H1 (cell line): Measurements from ENCODE around the gene FOXI3. TPM values are rescaled to one million over a fixed set of nuclear protein-coding genes. Genes with fewer than 3 reads are reported as not detected.

ENCODE experiments used
- CTCF ChIA-PET: fragments of 300-600 bp; sonication (Branson Sonifier 250); formaldehyde crosslinking; loops from one replicate; lab custom pipeline; 2021; ENCODE audit not compliant: partially characterized antibody; lab: Charles Lee
- POLR2A ChIA-PET: fragments of 300-600 bp; sonication (Branson Sonifier 250); formaldehyde crosslinking; loops from one replicate; lab custom pipeline; 2021; ENCODE audit warnings: inconsistent platforms; ENCODE audit not compliant: partially characterized antibody; lab: Charles Lee
- DNase-seq, 2 experiments: peaks; one replicate each; pipeline versions ENCODE4 v3.0.0 to v3.0.0-alpha.2; 2010 to 2022; ENCODE audit warnings: low spot score in 2 of 2, low read depth in 1 of 2, mixed read lengths in 1 of 2
- FAIRE-seq: peaks from 2 replicates; lab custom pipeline; 2011; peaks lifted over from hg19 to GRCh38; lab: Jason Lieb, UNC
- H2AFZ ChIP-seq: 2 replicates; pipeline ENCODE4 v1.8.1; 2012; ENCODE audit warnings: low read length, inconsistent platforms
- H2AK5ac ChIP-seq: 2 replicates; pipeline ENCODE4 v1.6.1; 2013; ENCODE audit warnings: low read depth, low read length
- H2BK120ac ChIP-seq: replicated peaks from 2 replicates; pipeline ENCODE3; 2013; ENCODE audit warnings: low read depth, low read length, inconsistent platforms
- H2BK12ac ChIP-seq: 2 replicates; pipeline ENCODE4 v1.6.1; 2013; ENCODE audit warnings: low read depth, low read length
- H2BK15ac ChIP-seq: 2 replicates; pipeline ENCODE4 v1.6.1; 2013; ENCODE audit warnings: low read length
- H2BK20ac ChIP-seq: 2 replicates; pipeline ENCODE4 v1.6.1; 2013; ENCODE audit warnings: low read length
- H2BK5ac ChIP-seq: 2 replicates; pipeline ENCODE4 v1.6.1; 2013; ENCODE audit warnings: low read depth, low read length
- H3K14ac ChIP-seq: 2 replicates; pipeline ENCODE4 v1.6.1; 2013; ENCODE audit warnings: inconsistent platforms; ENCODE audit not compliant: insufficient read length
- H3K18ac ChIP-seq: 2 replicates; pipeline ENCODE4 v1.6.1; 2013; ENCODE audit warnings: low read length; ENCODE audit errors: extremely low read depth
- H3K23ac ChIP-seq: 2 replicates; pipeline ENCODE4 v1.6.1; 2013; ENCODE audit warnings: inconsistent platforms; ENCODE audit not compliant: insufficient read length
- H3K23me2 ChIP-seq: 2 replicates; pipeline ENCODE4 v1.6.1; 2013; ENCODE audit warnings: low read depth, low read length
- H3K27ac ChIP-seq: 2 replicates; pipeline ENCODE4 v1.6.1; 2011; ENCODE audit warnings: low read depth, low read length, inconsistent platforms
- H3K27me3 ChIP-seq, 4 experiments: replicated peaks in 1 of 4; 1 replicate in 1 of 4; 2 replicates in 3 of 4; pipeline versions ENCODE4 v1.6.1 to v1.8.1; 2011 to 2013; ENCODE audit warnings: low read length in 3 of 4, mild to moderate bottlenecking in 3 of 4, inconsistent platforms in 2 of 4, mixed read lengths in 2 of 4, moderate library complexity in 1 of 4; ENCODE audit not compliant: control insufficient read depth in 3 of 4, insufficient read depth in 3 of 4; ENCODE audit errors: extremely low read depth in 1 of 4
- H3K36me3 ChIP-seq, 4 experiments: 2 replicates each; pipeline versions ENCODE4 v1.6.1 to v1.8.1; 2011 to 2013; ENCODE audit warnings: mild to moderate bottlenecking in 4 of 4, low read length in 3 of 4, moderate library complexity in 2 of 4, control low read depth in 1 of 4, inconsistent platforms in 1 of 4; ENCODE audit not compliant: insufficient read depth in 4 of 4, control insufficient read depth in 2 of 4
- H3K4ac ChIP-seq: replicated peaks from 2 replicates; pipeline ENCODE3; 2013; ENCODE audit warnings: low read length, low read depth, mixed read lengths, inconsistent platforms; ENCODE audit not compliant: insufficient read length
- H3K4me1 ChIP-seq, 4 experiments: replicated peaks in 1 of 4; 1 replicate in 1 of 4; 2 replicates in 3 of 4; pipeline versions ENCODE4 v1.6.1 to v1.8.1; 2011 to 2013; ENCODE audit warnings: low read length in 3 of 4, inconsistent platforms in 2 of 4, mixed read lengths in 1 of 4; ENCODE audit not compliant: insufficient read depth in 4 of 4, control insufficient read depth in 3 of 4
- H3K4me2 ChIP-seq, 2 experiments: 2 replicates each; pipeline versions ENCODE4 v1.6.1 to v1.8.1; 2011 to 2013; ENCODE audit warnings: low read depth in 2 of 2, low read length in 2 of 2, control low read depth in 1 of 2, inconsistent platforms in 1 of 2, mild to moderate bottlenecking in 1 of 2; ENCODE audit not compliant: insufficient read depth in 1 of 2
- H3K4me3 ChIP-seq, 4 experiments: fragments of 200-600, 300-600 bp in 1 of 4; sonication (generic), shearing (Covaris generic), sonication (Bioruptor Twin) in 1 of 4; 2 replicates each; pipeline versions ENCODE4 v1.5.1 to v1.8.1; 2011 to 2016; ENCODE audit warnings: low read length in 4 of 4, low read depth in 3 of 4, control low read depth in 2 of 4, inconsistent platforms in 2 of 4, mild to moderate bottlenecking in 2 of 4, mixed read lengths in 1 of 4, moderate library complexity in 1 of 4; ENCODE audit not compliant: insufficient read depth in 2 of 4; ENCODE audit errors: extremely low read depth in 1 of 4
- H3K56ac ChIP-seq: replicated peaks from 2 replicates; pipeline ENCODE3; 2013; ENCODE audit warnings: low read depth, mild to moderate bottlenecking, mixed read lengths, low read length, inconsistent platforms; ENCODE audit not compliant: insufficient read length
- H3K79me1 ChIP-seq: 2 replicates; pipeline ENCODE4 v1.6.1; 2013; ENCODE audit warnings: low read depth, low read length, control low read depth
- H3K79me2 ChIP-seq, 2 experiments: 2 replicates each; pipeline versions ENCODE4 v1.6.1 to v1.8.1; 2012 to 2013; ENCODE audit warnings: low read length in 2 of 2, mild to moderate bottlenecking in 2 of 2, inconsistent platforms in 1 of 2; ENCODE audit not compliant: insufficient read depth in 2 of 2, control insufficient read depth in 1 of 2
- H3K9ac ChIP-seq, 4 experiments: replicated peaks in 1 of 4; 1 replicate in 1 of 4; 2 replicates in 3 of 4; pipeline versions ENCODE4 v1.6.1 to v1.8.1; 2011 to 2013; ENCODE audit warnings: low read depth in 3 of 4, low read length in 3 of 4, control low read depth in 2 of 4, mild to moderate bottlenecking in 2 of 4, moderate library complexity in 2 of 4, inconsistent platforms in 1 of 4; ENCODE audit errors: extremely low read depth in 1 of 4
- H3K9me3 ChIP-seq, 2 experiments: 2 replicates each; pipeline versions ENCODE4 v1.6.1 to v1.8.1; 2012 to 2013; ENCODE audit warnings: mild to moderate bottlenecking in 2 of 2, moderate library complexity in 2 of 2, control low read depth in 1 of 2, inconsistent platforms in 1 of 2, low read depth in 1 of 2, low read length in 1 of 2, mixed read lengths in 1 of 2; ENCODE audit not compliant: insufficient read depth in 2 of 2
- H4K20me1 ChIP-seq, 2 experiments: replicated peaks in 1 of 2; 2 replicates each; pipeline versions ENCODE3 to v1.8.1; 2011 to 2013; ENCODE audit warnings: inconsistent platforms in 2 of 2, low read length in 2 of 2, mild to moderate bottlenecking in 1 of 2; ENCODE audit not compliant: insufficient read depth in 2 of 2, control insufficient read depth in 1 of 2
- H4K5ac ChIP-seq: 2 replicates; pipeline ENCODE4 v1.6.1; 2013; ENCODE audit warnings: low read length, low read depth, mixed read lengths, inconsistent platforms; ENCODE audit not compliant: insufficient read length
- H4K8ac ChIP-seq: 2 replicates; pipeline ENCODE4 v1.8.0; 2013; ENCODE audit warnings: mild to moderate bottlenecking, moderate library complexity, low read length, inconsistent platforms; ENCODE audit not compliant: insufficient read depth; ENCODE audit errors: extremely low read depth
- H4K91ac ChIP-seq: replicated peaks from 2 replicates; pipeline ENCODE3; 2013; ENCODE audit warnings: low read length, mixed read lengths, inconsistent platforms; ENCODE audit not compliant: insufficient read length
- EP300 ChIP-seq, 2 experiments: IDR thresholded peaks; 1 replicate in 1 of 2; 2 replicates in 1 of 2; pipeline ENCODE4 v1.6.1; 2011 to 2012; ENCODE audit warnings: low read depth in 2 of 2, low read length in 2 of 2, mild to moderate bottlenecking in 2 of 2, borderline replicate concordance in 1 of 2, inconsistent platforms in 1 of 2, moderate library complexity in 1 of 2
- SIN3A ChIP-seq, 2 experiments: IDR thresholded peaks in 1 of 2; conservative IDR thresholded peaks in 1 of 2; 2 replicates each; pipeline ENCODE4 v1.6.1; 2011 to 2012; ENCODE audit warnings: low read length in 2 of 2, improper control_type of control experiment in 1 of 2, low read depth in 1 of 2, mild to moderate bottlenecking in 1 of 2
- USF2 ChIP-seq: IDR thresholded peaks from 2 replicates; pipeline ENCODE4 v1.6.1; 2011; ENCODE audit warnings: low read length, improper control_type of control experiment
- WGBS, 2 experiments: shearing (Covaris generic) in 1 of 2; methylation state at CpG; one replicate each; pipeline versions ENCODE4 v1.1.6 to v1.1.7; 2013 to 2015; ENCODE audit warnings: low lambda C conversion rate in 2 of 2, mixed read lengths in 2 of 2, inconsistent platforms in 1 of 2, low coverage in 1 of 2, missing lambda C conversion rate in 1 of 2; ENCODE audit not compliant: insufficient replicate concordance in 2 of 2, insufficient coverage in 1 of 2, insufficient read length in 1 of 2; ENCODE audit errors: extremely low coverage in 1 of 2, missing lambda C conversion rate in 1 of 2; 5-methylcytosine and 5-hydroxymethylcytosine counted together
- polyA plus RNA-seq, 7 experiments: library from polyadenylated mRNA; depleted of rRNA in 3 of 7; stranded (reverse) in 5 of 7; unstranded in 2 of 7; fragments of >200 nt in 5 of 7; fragments of 200-250 nt in 2 of 7; gene quantifications; 1 replicate in 5 of 7; 2 replicates in 1 of 7; 4 replicates in 1 of 7; pipeline versions ENCODE4 v1.2.1 to v1.2.3, GENCODE V29; 2011 to 2013; ENCODE audit warnings: missing spikeins in 2 of 7, mixed read lengths in 2 of 7
- total RNA-seq: library from RNA; stranded (reverse); fragmentation: NEBNext Ultra II Directional; extraction: Animal tissue kit (Norgen Biotek cat#: 25700); gene quantifications from 2 replicates; pipeline ENCODE4 v1.2.1, GENCODE V29; 2021

Gene FOXI3
- total and polyA plus RNA-seq, 2 of the 8 experiments (the other 6 are each of a cell fraction or from before 2014, with no cell fraction given) = 6.8 to 15.9 TPM

- H3K4ac ChIP-seq = no peak overlapping the region
- TF ChIP-seq USF2 = no peak
- no peak for TF ChIP-seq EP300 (IDR thresholded peaks at IDR 0.05; ENCODE audit: borderline replicate concordance in 1 of 2, low read depth in 2 of 2, low read length in 2 of 2)
- no peak for TF ChIP-seq SIN3A (conservative IDR thresholded peaks at IDR 0.05 in 1 of 2, IDR thresholded peaks at IDR 0.05 in 1 of 2; ENCODE audit: low read depth in 1 of 2, low read length in 2 of 2)
- TF ChIP-seq, all 59 proteins: peak for 0
- Histone ChIP-seq H3K56ac (no peak overlapping the region), H2BK12ac (no peak overlapping the region), H4K8ac (no peak overlapping the region), H4K5ac (no peak overlapping the region), H3K23me2 (no peaks in the 10 kb centered on the region; the same call in 1 of the 2 replicates), H2BK20ac (no peak overlapping the region), H4K20me1 (no peaks in the 10 kb centered on the region), H3K9ac (no peak overlapping the region), H4K91ac (no peak overlapping the region), H3K79me1 (no peaks in the 10 kb centered on the region), H3K18ac (no peak overlapping the region), H2BK5ac (no peak overlapping the region), H3K27ac (no peak overlapping the region), H3K27me3 (no peaks in the 10 kb centered on the region), H2AFZ (no peak overlapping the region), H3K23ac (no peak overlapping the region), H3K4me3 (no peak overlapping the region), H2BK120ac (no peak overlapping the region), H3K9me3 (no peaks in the 10 kb centered on the region), H3K14ac (no peak overlapping the region), H3K36me3 (no peaks in the 10 kb centered on the region), H3K79me2 (no peaks in the 10 kb centered on the region), H3K4me2 (peak overlapping the region in 1 of 2 experiments; percentile 41; a peak in 1 of 4 replicates), H2AK5ac (no peak overlapping the region), H3K4me1 (peaks cover 0 to 7% (median 5%) of the 10 kb centered on the region in 4 experiments; a peak in 4 of 7 replicates), H2BK15ac (no peak overlapping the region)
- CTCF ChIA-PET = interaction anchor here (0.9 to 3.0 kb wide), 5 partner anchors 9 to 282 kb away, joined by 3 to 11 read pairs (median 3); no protein-coding TSS in a partner anchor
- 98% methylated on average over 7 of the region's 7 CpGs; no CpG with 5 or more reads in 1 of the 2 experiments for WGBS, 2 experiments
- no peak for FAIRE-seq
- POLR2A ChIA-PET = interaction anchor here (0.6 kb wide), 1 partner anchor 453 kb away, joined by 3 read pairs; no protein-coding TSS in a partner anchor
- DNase-seq = no peak
Observed at GRCh38 chr2:88472811-88473210, 20.3 kb upstream of the FOXI3 start.
